GM12878 (cell line): ENCODE data around the gene DOCK2. TPM values are rescaled to one million over a fixed set of nuclear protein-coding genes. Genes with fewer than 3 reads are reported as not detected.

Experiments
- BCL11A ChIP-seq: IDR thresholded peaks from 2 replicates; pipeline ENCODE4 v1.6.1; 2011; ENCODE audit warnings: low read depth, low read length
- E2F4 ChIP-seq: IDR thresholded peaks from 2 replicates; pipeline ENCODE4 v1.6.1; 2012; ENCODE audit warnings: low read depth, low read length, improper control_type of control experiment
- RBBP5 ChIP-seq: fragments of 200-600 bp; sonication (generic); conservative IDR thresholded peaks from 2 replicates; pipeline ENCODE4 v1.6.1; 2016
- RUNX3 ChIP-seq: IDR thresholded peaks from 2 replicates; pipeline ENCODE4 v1.6.1; 2012; ENCODE audit warnings: low read length, inconsistent platforms
- SMAD1 ChIP-seq: fragments of 450-650 bp; IDR thresholded peaks from 2 replicates; pipeline ENCODE4 v1.6.1; 2018; ENCODE audit warnings: mild to moderate bottlenecking, low read depth; ENCODE audit not compliant: partially characterized antibody
- polyA plus RNA-seq, 11 experiments: library from polyadenylated mRNA; depleted of rRNA in 4 of 11; unstranded in 6 of 11; stranded (reverse) in 5 of 11; fragments of >200 nt; fragmentation: Nextera tagmentation in 4 of 11; fragmentation: Illumina TruSeq in 1 of 11; extraction: Ambion mirVana in 4 of 11; extraction: Trizol in 1 of 11; gene quantifications; 1 replicate in 1 of 11; 2 replicates in 10 of 11; pipeline versions ENCODE4 v1.2.1 to v1.2.3, GENCODE V29; 2011 to 2016; ENCODE audit warnings: inconsistent platforms in 2 of 11, missing spikeins in 2 of 11, low read depth in 1 of 11
- total RNA-seq, 4 experiments: library from RNA; depleted of rRNA in 3 of 4; stranded (reverse); fragments of >200 nt in 3 of 4; fragmentation: Illumina TruSeq in 1 of 4; extraction: Trizol in 1 of 4; gene quantifications; 2 replicates each; pipeline versions ENCODE4 v1.2.1 to v1.2.3, GENCODE V29; 2013 to 2021
- TF ChIP-seq, protein P1 (sequence below): fragments of 450-650 bp; IDR thresholded peaks from 2 replicates; pipeline ENCODE4 v1.6.1; 2017; ENCODE audit warnings: mild to moderate bottlenecking, moderate library complexity
- TF ChIP-seq, protein P2 (sequence below): IDR thresholded peaks from 2 replicates; pipeline ENCODE4 v1.6.1; 2011; ENCODE audit warnings: low read depth, low read length, improper control_type of control experiment, borderline replicate concordance

The DOCK2 gene
- total and polyA plus RNA-seq, 10 of the 15 experiments (the other 5 are each of a cell fraction or from before 2014, with no cell fraction given): 34.2 to 192 (median 118) TPM

- TF ChIP-seq E2F4: no peak
- TF ChIP-seq SMAD1: no peak
- TF ChIP-seq, protein P1, sequence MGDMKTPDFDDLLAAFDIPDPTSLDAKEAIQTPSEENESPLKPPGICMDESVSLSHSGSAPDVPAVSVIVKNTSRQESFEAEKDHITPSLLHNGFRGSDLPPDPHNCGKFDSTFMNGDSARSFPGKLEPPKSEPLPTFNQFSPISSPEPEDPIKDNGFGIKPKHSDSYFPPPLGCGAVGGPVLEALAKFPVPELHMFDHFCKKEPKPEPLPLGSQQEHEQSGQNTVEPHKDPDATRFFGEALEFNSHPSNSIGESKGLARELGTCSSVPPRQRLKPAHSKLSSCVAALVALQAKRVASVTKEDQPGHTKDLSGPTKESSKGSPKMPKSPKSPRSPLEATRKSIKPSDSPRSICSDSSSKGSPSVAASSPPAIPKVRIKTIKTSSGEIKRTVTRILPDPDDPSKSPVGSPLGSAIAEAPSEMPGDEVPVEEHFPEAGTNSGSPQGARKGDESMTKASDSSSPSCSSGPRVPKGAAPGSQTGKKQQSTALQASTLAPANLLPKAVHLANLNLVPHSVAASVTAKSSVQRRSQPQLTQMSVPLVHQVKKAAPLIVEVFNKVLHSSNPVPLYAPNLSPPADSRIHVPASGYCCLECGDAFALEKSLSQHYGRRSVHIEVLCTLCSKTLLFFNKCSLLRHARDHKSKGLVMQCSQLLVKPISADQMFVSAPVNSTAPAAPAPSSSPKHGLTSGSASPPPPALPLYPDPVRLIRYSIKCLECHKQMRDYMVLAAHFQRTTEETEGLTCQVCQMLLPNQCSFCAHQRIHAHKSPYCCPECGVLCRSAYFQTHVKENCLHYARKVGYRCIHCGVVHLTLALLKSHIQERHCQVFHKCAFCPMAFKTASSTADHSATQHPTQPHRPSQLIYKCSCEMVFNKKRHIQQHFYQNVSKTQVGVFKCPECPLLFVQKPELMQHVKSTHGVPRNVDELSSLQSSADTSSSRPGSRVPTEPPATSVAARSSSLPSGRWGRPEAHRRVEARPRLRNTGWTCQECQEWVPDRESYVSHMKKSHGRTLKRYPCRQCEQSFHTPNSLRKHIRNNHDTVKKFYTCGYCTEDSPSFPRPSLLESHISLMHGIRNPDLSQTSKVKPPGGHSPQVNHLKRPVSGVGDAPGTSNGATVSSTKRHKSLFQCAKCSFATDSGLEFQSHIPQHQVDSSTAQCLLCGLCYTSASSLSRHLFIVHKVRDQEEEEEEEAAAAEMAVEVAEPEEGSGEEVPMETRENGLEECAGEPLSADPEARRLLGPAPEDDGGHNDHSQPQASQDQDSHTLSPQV: no peak
- TF ChIP-seq BCL11A: no peak
- TF ChIP-seq RBBP5: no peak
- TF ChIP-seq, protein P2, sequence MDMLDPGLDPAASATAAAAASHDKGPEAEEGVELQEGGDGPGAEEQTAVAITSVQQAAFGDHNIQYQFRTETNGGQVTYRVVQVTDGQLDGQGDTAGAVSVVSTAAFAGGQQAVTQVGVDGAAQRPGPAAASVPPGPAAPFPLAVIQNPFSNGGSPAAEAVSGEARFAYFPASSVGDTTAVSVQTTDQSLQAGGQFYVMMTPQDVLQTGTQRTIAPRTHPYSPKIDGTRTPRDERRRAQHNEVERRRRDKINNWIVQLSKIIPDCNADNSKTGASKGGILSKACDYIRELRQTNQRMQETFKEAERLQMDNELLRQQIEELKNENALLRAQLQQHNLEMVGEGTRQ: no peak
- no peak for TF ChIP-seq RUNX3
Observed at GRCh38 chr5:169707686-169708085, 70.6 kb downstream of the DOCK2 start (continued).
